DMS79 (cell line): ENCODE data around the gene CACNB4.

Experiments
- DNase-seq: peaks from one replicate; lab custom pipeline; 2025; lab: John Stamatoyannopoulos, UW

CACNB4 gene

DNA sequence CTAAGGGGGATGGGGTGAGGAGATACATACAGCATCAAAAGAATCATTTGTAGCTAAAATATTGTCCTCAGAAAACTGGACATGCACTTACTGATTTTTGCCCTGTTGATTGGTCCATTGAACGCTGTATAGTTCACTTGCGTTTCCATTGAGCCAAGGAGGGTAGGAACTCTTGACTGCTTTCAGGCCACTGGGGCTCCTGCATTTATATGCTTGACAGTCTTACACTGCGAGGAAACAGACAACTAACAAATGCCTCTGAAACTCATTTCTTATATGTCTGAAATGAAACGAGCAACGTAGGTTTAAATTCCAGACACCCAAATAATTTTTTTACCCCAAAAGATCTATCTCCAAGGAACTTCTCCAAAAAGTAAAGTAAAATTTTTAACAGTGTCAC is 312.8 kb downstream of the CACNB4 start:
- no peak for DNase-seq

DNA sequence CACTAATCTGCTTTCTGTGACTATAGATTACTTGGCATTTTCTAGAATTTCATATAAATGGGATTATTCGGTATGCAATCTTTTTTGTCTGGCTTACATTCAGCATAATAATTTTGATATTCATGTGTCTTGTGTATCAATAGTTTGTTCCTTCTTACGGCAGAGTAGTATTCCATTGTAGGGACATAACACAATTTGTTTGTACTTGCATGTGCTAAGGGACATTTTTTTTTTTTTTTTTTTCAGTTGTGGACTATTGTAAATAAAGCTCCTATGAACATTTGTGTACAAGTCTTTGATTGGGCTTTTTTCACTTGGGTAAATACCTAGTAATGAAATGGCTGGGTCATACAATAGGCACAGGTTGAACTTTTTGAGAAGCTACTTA is 315.7 kb downstream of the CACNB4 start:
- no peak for DNase-seq
